Activated CD4-positive, alpha-beta memory T cell treated with anti-CD3 and anti-CD28 coated beads, Interleukin-2, amount 10 ng/mL, durations not matched to agents 7 days and 5 days (primary cell): ENCODE results near the gene FTO. TPM values are rescaled to one million over a fixed set of nuclear protein-coding genes. Genes with fewer than 3 reads are reported as not detected.

ENCODE experiments used
- CTCF ChIA-PET: fragments of 350-600 bp; sonication (Branson Sonifier 250); formaldehyde crosslinking; loops from one replicate; lab custom pipeline; 2021; ENCODE audit warnings: antibody characterized with exemption, inconsistent platforms; lab: Charles Lee
- POLR2A ChIA-PET: fragments of 350-600 bp; sonication (Branson Sonifier 250); formaldehyde crosslinking; loops from one replicate; lab custom pipeline; 2021; ENCODE audit warnings: antibody characterized with exemption; lab: Charles Lee
- DNase-seq: peaks from one replicate; pipeline ENCODE4 v3.0.0-alpha.2; 2020
- H3K27ac Mint-ChIP-seq: one replicate; pipeline ENCODE4 v1.8.0; 2021; ENCODE audit warnings: mild to moderate bottlenecking, mixed read lengths
- H3K27me3 Mint-ChIP-seq: one replicate; pipeline ENCODE4 v1.8.0; 2021; ENCODE audit warnings: mixed read lengths
- H3K36me3 Mint-ChIP-seq: one replicate; pipeline ENCODE4 v1.8.0; 2021; ENCODE audit warnings: low read depth, mixed read lengths
- H3K4me1 Mint-ChIP-seq: one replicate; pipeline ENCODE4 v1.8.0; 2021; ENCODE audit warnings: mixed read lengths
- H3K4me3 Mint-ChIP-seq: one replicate; pipeline ENCODE4 v1.8.0; 2021; ENCODE audit warnings: mild to moderate bottlenecking, mixed read lengths
- H3K9me3 Mint-ChIP-seq: one replicate; pipeline ENCODE4 v1.8.0; 2021; ENCODE audit warnings: mixed read lengths
- total RNA-seq, 2 experiments: library from RNA; stranded (reverse); gene quantifications; one replicate each; pipeline ENCODE4 v1.2.3, GENCODE V29; 2021

The FTO gene
- total RNA-seq, 2 experiments from 2014 or later, result 48.1 to 48.5 TPM

- no peaks in the 10 kb centered on the region for H3K27me3 Mint-ChIP-seq
- H3K9me3 Mint-ChIP-seq, result peaks cover 12% of the 10 kb centered on the region
- peaks cover 5% of the 10 kb centered on the region for H3K4me1 Mint-ChIP-seq
- no peak overlapping the region for H3K27ac Mint-ChIP-seq
- ChIA-PET POLR2A (no interaction called here), CTCF (no interaction called here)
- no peak overlapping the region for H3K4me3 Mint-ChIP-seq
- peaks cover 12% of the 10 kb centered on the region for H3K36me3 Mint-ChIP-seq
- DNase-seq, result no peak
These were observed 326.5 kb downstream of the FTO start for GRCh38 chr16:54030451-54030850.

- no peaks in the 10 kb centered on the region for H3K27me3 Mint-ChIP-seq
- H3K4me1 Mint-ChIP-seq, result peaks cover 5% of the 10 kb centered on the region
These were observed 327.3 kb downstream of the FTO start for GRCh38 chr16:54031107-54031760.

GRCh38 chr16:54033747-54034146 is 329.8 kb downstream of the FTO start:
- Mint-ChIP-seq H3K4me3 (no peak overlapping the region), H3K4me1 (peaks cover 5% of the 10 kb centered on the region), H3K36me3 (peaks cover 12% of the 10 kb centered on the region), H3K9me3 (peaks cover 15% of the 10 kb centered on the region), H3K27me3 (no peaks in the 10 kb centered on the region), H3K27ac (no peak overlapping the region)
- ChIA-PET CTCF (no interaction called here), POLR2A (no interaction called here)
- no peak for DNase-seq

More at GRCh38 chr16:54031107-54031760, 327.3 kb downstream of the FTO start:
- CTCF ChIA-PET, result no interaction called here
- H3K9me3 Mint-ChIP-seq, result peaks cover 15% of the 10 kb centered on the region
- POLR2A ChIA-PET, result no interaction called here
- peaks cover 12% of the 10 kb centered on the region for H3K36me3 Mint-ChIP-seq
- no peak overlapping the region for H3K27ac Mint-ChIP-seq
- no peak for DNase-seq
- H3K4me3 Mint-ChIP-seq, result no peak overlapping the region

- Mint-ChIP-seq H3K4me3 (no peak overlapping the region), H3K27me3 (no peaks in the 10 kb centered on the region), H3K4me1 (peaks cover 5% of the 10 kb centered on the region), H3K36me3 (peaks cover 12% of the 10 kb centered on the region), H3K9me3 (peaks cover 15% of the 10 kb centered on the region), H3K27ac (no peak overlapping the region)
- ChIA-PET CTCF (no interaction called here), POLR2A (no interaction called here)
- DNase-seq, result no peak
These were observed 330.7 kb downstream of the FTO start for GRCh38 chr16:54034684-54035083.

- POLR2A ChIA-PET, result no interaction called here
- CTCF ChIA-PET, result no interaction called here
- no peak overlapping the region for H3K4me3 Mint-ChIP-seq
These were observed 336.5 kb downstream of the FTO start for GRCh38 chr16:54040480-54040879.

GRCh38 chr16:54040975-54041374 is 337.0 kb downstream of the FTO start:
- Mint-ChIP-seq H3K27me3 (no peaks in the 10 kb centered on the region), H3K4me3 (no peak overlapping the region), H3K9me3 (peaks cover 11% of the 10 kb centered on the region), H3K4me1 (no peaks in the 10 kb centered on the region), H3K27ac (no peak overlapping the region), H3K36me3 (no peaks in the 10 kb centered on the region)
- ChIA-PET CTCF (no interaction called here), POLR2A (no interaction called here)
- no peak for DNase-seq

More at GRCh38 chr16:54040480-54040879, 336.5 kb downstream of the FTO start:
- Mint-ChIP-seq H3K27ac (no peak overlapping the region), H3K27me3 (no peaks in the 10 kb centered on the region), H3K9me3 (peaks cover 13% of the 10 kb centered on the region), H3K4me1 (no peaks in the 10 kb centered on the region), H3K36me3 (no peaks in the 10 kb centered on the region)
- DNase-seq, result no peak

GRCh38 chr16:54048586-54049495 is 344.9 kb downstream of the FTO start:
- Mint-ChIP-seq H3K36me3 (peaks cover 2% of the 10 kb centered on the region), H3K4me3 (no peak overlapping the region), H3K9me3 (no peaks in the 10 kb centered on the region), H3K4me1 (no peaks in the 10 kb centered on the region), H3K27ac (no peak overlapping the region), H3K27me3 (no peaks in the 10 kb centered on the region)
- POLR2A ChIA-PET, result no interaction called here
- CTCF ChIA-PET, result no interaction called here
- DNase-seq, result no peak

- DNase-seq, result no peak
- Mint-ChIP-seq H3K36me3 (peaks cover 2% of the 10 kb centered on the region), H3K9me3 (no peaks in the 10 kb centered on the region), H3K27ac (no peak overlapping the region), H3K4me3 (no peak overlapping the region), H3K4me1 (no peaks in the 10 kb centered on the region), H3K27me3 (no peaks in the 10 kb centered on the region)
- ChIA-PET POLR2A (no interaction called here), CTCF (no interaction called here)
These were observed 345.9 kb downstream of the FTO start for GRCh38 chr16:54049591-54050458.

- POLR2A ChIA-PET, result no interaction called here
- no peaks in the 10 kb centered on the region for H3K27me3 Mint-ChIP-seq
- CTCF ChIA-PET, result no interaction called here
These were observed 346.7 kb downstream of the FTO start for GRCh38 chr16:54050459-54051210.

GRCh38 chr16:54051821-54052220 is 347.9 kb downstream of the FTO start:
- POLR2A ChIA-PET, result no interaction called here
- DNase-seq, result no peak
- no peak overlapping the region for H3K4me3 Mint-ChIP-seq
- H3K27me3 Mint-ChIP-seq, result no peaks in the 10 kb centered on the region
- CTCF ChIA-PET, result no interaction called here
- H3K9me3 Mint-ChIP-seq, result no peaks in the 10 kb centered on the region
- no peak overlapping the region for H3K27ac Mint-ChIP-seq
- H3K36me3 Mint-ChIP-seq, result peaks cover 2% of the 10 kb centered on the region
- no peaks in the 10 kb centered on the region for H3K4me1 Mint-ChIP-seq

More at GRCh38 chr16:54050459-54051210, 346.7 kb downstream of the FTO start:
- no peak overlapping the region for H3K27ac Mint-ChIP-seq
- H3K4me3 Mint-ChIP-seq, result no peak overlapping the region
- H3K4me1 Mint-ChIP-seq, result no peaks in the 10 kb centered on the region
- no peak for DNase-seq
- no peaks in the 10 kb centered on the region for H3K9me3 Mint-ChIP-seq
- H3K36me3 Mint-ChIP-seq, result peaks cover 2% of the 10 kb centered on the region

- no peak for DNase-seq
- POLR2A ChIA-PET, result no interaction called here
- CTCF ChIA-PET, result no interaction called here
- H3K4me1 Mint-ChIP-seq, result no peaks in the 10 kb centered on the region
- no peaks in the 10 kb centered on the region for H3K9me3 Mint-ChIP-seq
- H3K4me3 Mint-ChIP-seq, result no peak overlapping the region
- peaks cover 2% of the 10 kb centered on the region for H3K36me3 Mint-ChIP-seq
- H3K27ac Mint-ChIP-seq, result no peak overlapping the region
- H3K27me3 Mint-ChIP-seq, result no peaks in the 10 kb centered on the region
These were observed 348.3 kb downstream of the FTO start for GRCh38 chr16:54052271-54052670.
